Activated CD4-positive, alpha-beta memory T cell treated with anti-CD3 and anti-CD28 coated beads for 36 hours (primary cell): ENCODE measurements around the gene ABCC4. TPM values are rescaled to one million over a fixed set of nuclear protein-coding genes. Genes with fewer than 3 reads are reported as not detected.

ENCODE experiments used
- CTCF ChIA-PET: fragments of 350-600 bp; sonication (Branson Sonifier 250); formaldehyde crosslinking; loops from one replicate; lab custom pipeline; 2021; ENCODE audit warnings: antibody characterized with exemption, inconsistent platforms; lab: Charles Lee
- POLR2A ChIA-PET: fragments of 350-600 bp; sonication (Branson Sonifier 250); formaldehyde crosslinking; loops from one replicate; lab custom pipeline; 2021; ENCODE audit warnings: antibody characterized with exemption; lab: Charles Lee
- DNase-seq: peaks from one replicate; pipeline ENCODE4 v3.0.0-alpha.2; 2020
- H3K27ac Mint-ChIP-seq: one replicate; pipeline ENCODE4 v1.8.0; 2021; ENCODE audit warnings: mixed read lengths
- H3K27me3 Mint-ChIP-seq: one replicate; pipeline ENCODE4 v1.8.0; 2021; ENCODE audit warnings: mixed read lengths
- H3K36me3 Mint-ChIP-seq: one replicate; pipeline ENCODE4 v1.8.0; 2021; ENCODE audit warnings: mixed read lengths
- H3K4me1 Mint-ChIP-seq: one replicate; pipeline ENCODE4 v1.8.0; 2021; ENCODE audit warnings: low read depth, mixed read lengths
- H3K4me3 Mint-ChIP-seq: one replicate; pipeline ENCODE4 v1.8.0; 2021; ENCODE audit warnings: mild to moderate bottlenecking, mixed read lengths
- H3K9me3 Mint-ChIP-seq: one replicate; pipeline ENCODE4 v1.8.0; 2021; ENCODE audit warnings: mixed read lengths
- intact Hi-C: fragments of 100-400 bp; cut with micrococcal nuclease; formaldehyde crosslinking; loops from one replicate; pipeline ENCODE4 v1.15.1; 2023
- total RNA-seq, 2 experiments: library from RNA; stranded (reverse); gene quantifications; one replicate each; pipeline ENCODE4 v1.2.3, GENCODE V29; 2021

The ABCC4 gene
- total RNA-seq, result 1 to 10 TPM; 6.9 to 8.7 TPM

- POLR2A ChIA-PET, result interaction anchor here (1.7 kb wide), 1 partner anchor 112 kb away, joined by 3 read pairs; no protein-coding TSS in a partner anchor
- Mint-ChIP-seq H3K4me3 (peak within 1 kb of the TSS; percentile 75), H3K4me1 (peaks cover 32% of the 10 kb centered on the region), H3K9me3 (no peaks in the 10 kb centered on the region), H3K36me3 (no peaks in the 10 kb centered on the region), H3K27ac (peak within 1 kb of the TSS; percentile 5), H3K27me3 (no peaks in the 10 kb centered on the region)
- intact Hi-C loops, result loop anchor here (2.0 to 5.0 kb wide), 2 partner anchors 113 to 704 kb away; partner anchors contain the start of gene TGDS
- CTCF ChIA-PET, result interaction anchor here (0.6 to 4.4 kb wide), 10 partner anchors 19 to 112 kb away, joined by 3 to 22 read pairs (median 4); no protein-coding TSS in a partner anchor
- peak; percentile 67 for DNase-seq
These were observed at the start of gene ABCC4 for GRCh38 chr13:95301183-95301967. Gene ABCC4, minus strand, starts transcription at chr13:95301451. Its CDS starts 137 bp downstream, at chr13:95301314.

GRCh38 chr13:95349267-95349666, 48.0 kb upstream of the ABCC4 start:
- Mint-ChIP-seq H3K36me3 (no peaks in the 10 kb centered on the region), H3K4me1 (no peaks in the 10 kb centered on the region), H3K9me3 (no peaks in the 10 kb centered on the region), H3K27ac (no peak overlapping the region), H3K27me3 (no peaks in the 10 kb centered on the region), H3K4me3 (no peak overlapping the region)
- intact Hi-C loops, result no loop called here
- ChIA-PET CTCF (interaction anchor here (0.7 kb wide), 1 partner anchor 12 kb away, joined by 3 read pairs; no protein-coding TSS in a partner anchor), POLR2A (no interaction called here)
- DNase-seq, result no peak

GRCh38 chr13:95343944-95344343, 42.7 kb upstream of the ABCC4 start:
- Mint-ChIP-seq H3K4me3 (no peak overlapping the region), H3K9me3 (no peaks in the 10 kb centered on the region), H3K36me3 (no peaks in the 10 kb centered on the region), H3K27me3 (no peaks in the 10 kb centered on the region), H3K4me1 (no peaks in the 10 kb centered on the region), H3K27ac (no peak overlapping the region)
- intact Hi-C loops, result no loop called here
- DNase-seq, result no peak
- POLR2A ChIA-PET, result no interaction called here
- CTCF ChIA-PET, result no interaction called here

- POLR2A ChIA-PET, result no interaction called here
- Mint-ChIP-seq H3K27me3 (no peaks in the 10 kb centered on the region), H3K36me3 (no peaks in the 10 kb centered on the region), H3K4me1 (no peaks in the 10 kb centered on the region), H3K9me3 (no peaks in the 10 kb centered on the region), H3K27ac (no peak overlapping the region), H3K4me3 (no peak overlapping the region)
- CTCF ChIA-PET, result interaction anchor here (1.0 kb wide), 1 partner anchor 152 kb away, joined by 4 read pairs; no protein-coding TSS in a partner anchor
- no peak for DNase-seq
- intact Hi-C loops, result no loop called here
These were observed 40.2 kb upstream of the ABCC4 start for GRCh38 chr13:95341441-95341840.

- intact Hi-C loops, result no loop called here
- no peaks in the 10 kb centered on the region for H3K27me3 Mint-ChIP-seq
- H3K27ac Mint-ChIP-seq, result no peak overlapping the region
- no peaks in the 10 kb centered on the region for H3K36me3 Mint-ChIP-seq
- H3K4me1 Mint-ChIP-seq, result no peaks in the 10 kb centered on the region
- no peaks in the 10 kb centered on the region for H3K9me3 Mint-ChIP-seq
- no peak for DNase-seq
- CTCF ChIA-PET, result no interaction called here
- no peak overlapping the region for H3K4me3 Mint-ChIP-seq
- POLR2A ChIA-PET, result no interaction called here
These were observed 37.7 kb upstream of the ABCC4 start for GRCh38 chr13:95338905-95339304.

- Mint-ChIP-seq H3K4me3 (no peak overlapping the region), H3K4me1 (no peaks in the 10 kb centered on the region), H3K27ac (no peak overlapping the region), H3K27me3 (no peaks in the 10 kb centered on the region), H3K9me3 (no peaks in the 10 kb centered on the region), H3K36me3 (no peaks in the 10 kb centered on the region)
- no peak for DNase-seq
- CTCF ChIA-PET, result interaction anchor here (0.9 kb wide), 1 partner anchor 11 kb away, joined by 3 read pairs; no protein-coding TSS in a partner anchor
- intact Hi-C loops, result no loop called here
- POLR2A ChIA-PET, result no interaction called here
These were observed 36.3 kb upstream of the ABCC4 start for GRCh38 chr13:95337597-95337996.

GRCh38 chr13:95335667-95336066, 34.4 kb upstream of the ABCC4 start:
- Mint-ChIP-seq H3K27ac (no peak overlapping the region), H3K4me3 (no peak overlapping the region), H3K27me3 (no peaks in the 10 kb centered on the region), H3K9me3 (no peaks in the 10 kb centered on the region), H3K36me3 (no peaks in the 10 kb centered on the region), H3K4me1 (no peaks in the 10 kb centered on the region)
- intact Hi-C loops, result no loop called here
- POLR2A ChIA-PET, result no interaction called here
- DNase-seq, result no peak
- CTCF ChIA-PET, result no interaction called here

GRCh38 chr13:95328386-95328785, 27.1 kb upstream of the ABCC4 start:
- H3K27ac Mint-ChIP-seq, result no peak overlapping the region
- no peaks in the 10 kb centered on the region for H3K27me3 Mint-ChIP-seq
- ChIA-PET CTCF (no interaction called here), POLR2A (no interaction called here)
- intact Hi-C loops, result no loop called here
- H3K4me3 Mint-ChIP-seq, result no peak overlapping the region
- DNase-seq, result no peak
- H3K36me3 Mint-ChIP-seq, result no peaks in the 10 kb centered on the region
- no peaks in the 10 kb centered on the region for H3K4me1 Mint-ChIP-seq
- no peaks in the 10 kb centered on the region for H3K9me3 Mint-ChIP-seq

- Mint-ChIP-seq H3K27ac (no peak overlapping the region), H3K4me1 (no peaks in the 10 kb centered on the region), H3K9me3 (no peaks in the 10 kb centered on the region), H3K36me3 (no peaks in the 10 kb centered on the region), H3K27me3 (no peaks in the 10 kb centered on the region), H3K4me3 (no peak overlapping the region)
- POLR2A ChIA-PET, result no interaction called here
- CTCF ChIA-PET, result no interaction called here
- intact Hi-C loops, result no loop called here
- DNase-seq, result no peak
These were observed 25.9 kb upstream of the ABCC4 start for GRCh38 chr13:95327190-95327589.

- POLR2A ChIA-PET, result interaction anchor here (0.7 kb wide), 1 partner anchor 117 kb away, joined by 3 read pairs; no protein-coding TSS in a partner anchor
- CTCF ChIA-PET, result no interaction called here
- H3K9me3 Mint-ChIP-seq, result no peaks in the 10 kb centered on the region
- DNase-seq, result no peak
- H3K27me3 Mint-ChIP-seq, result no peaks in the 10 kb centered on the region
- intact Hi-C loops, result no loop called here
- no peak overlapping the region for H3K4me3 Mint-ChIP-seq
- no peaks in the 10 kb centered on the region for H3K4me1 Mint-ChIP-seq
- H3K36me3 Mint-ChIP-seq, result no peaks in the 10 kb centered on the region
- no peak overlapping the region for H3K27ac Mint-ChIP-seq
These were observed 25.4 kb upstream of the ABCC4 start for GRCh38 chr13:95326695-95327094.

- no peaks in the 10 kb centered on the region for H3K4me1 Mint-ChIP-seq
- intact Hi-C loops, result no loop called here
- H3K9me3 Mint-ChIP-seq, result no peaks in the 10 kb centered on the region
- no peak overlapping the region for H3K4me3 Mint-ChIP-seq
- ChIA-PET CTCF (no interaction called here), POLR2A (no interaction called here)
- no peaks in the 10 kb centered on the region for H3K27me3 Mint-ChIP-seq
- no peaks in the 10 kb centered on the region for H3K36me3 Mint-ChIP-seq
- no peak for DNase-seq
- no peak overlapping the region for H3K27ac Mint-ChIP-seq
These were observed 24.2 kb upstream of the ABCC4 start for GRCh38 chr13:95325485-95325884.

GRCh38 chr13:95323930-95324662, 22.8 kb upstream of the ABCC4 start:
- Mint-ChIP-seq H3K36me3 (no peaks in the 10 kb centered on the region), H3K27me3 (no peaks in the 10 kb centered on the region), H3K4me3 (no peak overlapping the region), H3K9me3 (no peaks in the 10 kb centered on the region), H3K4me1 (no peaks in the 10 kb centered on the region), H3K27ac (no peak overlapping the region)
- no peak for DNase-seq
- intact Hi-C loops, result no loop called here
- CTCF ChIA-PET, result interaction anchor here (0.6 kb wide), 1 partner anchor 644 kb away, joined by 3 read pairs; no protein-coding TSS in a partner anchor
- POLR2A ChIA-PET, result no interaction called here
